Neural progenitor cell (in vitro differentiated cells): ENCODE results near the gene C22orf23.

Experiments
- CTCF ChIP-seq: fragments of 200-600 bp; sonication (generic); IDR thresholded peaks from 2 replicates; pipeline ENCODE4 v1.5.1; 2017; ENCODE audit warnings: antibody characterized with exemption, mild to moderate bottlenecking
- EZH2 ChIP-seq: fragments of 200-600 bp; sonication (generic); IDR thresholded peaks from 2 replicates; pipeline ENCODE4 v1.6.1; 2017; ENCODE audit warnings: antibody characterized with exemption, mild to moderate bottlenecking, moderate library complexity
- EZH2phosphoT487 ChIP-seq: fragments of 200-600 bp; sonication (generic); IDR thresholded peaks from 2 replicates; pipeline ENCODE4 v1.6.1; 2017; ENCODE audit warnings: antibody characterized with exemption

GRCh38 chr22:37959231-37959825 is 5.9 kb upstream of the C22orf23 start:
- TF ChIP-seq CTCF (no peak), EZH2 (no peak), EZH2phosphoT487 (no peak)
